ENCODE results near the gene QSER1. TPM values are rescaled to one million over a fixed set of nuclear protein-coding genes. Genes with fewer than 3 reads are reported as not detected.

Gene QSER1
- total and polyA plus RNA-seq, 10 of the 15 experiments (the other 5 are each of a cell fraction or from before 2014, with no cell fraction given) = 2.1 to 15.0 (median 9.4) TPM

DNA sequence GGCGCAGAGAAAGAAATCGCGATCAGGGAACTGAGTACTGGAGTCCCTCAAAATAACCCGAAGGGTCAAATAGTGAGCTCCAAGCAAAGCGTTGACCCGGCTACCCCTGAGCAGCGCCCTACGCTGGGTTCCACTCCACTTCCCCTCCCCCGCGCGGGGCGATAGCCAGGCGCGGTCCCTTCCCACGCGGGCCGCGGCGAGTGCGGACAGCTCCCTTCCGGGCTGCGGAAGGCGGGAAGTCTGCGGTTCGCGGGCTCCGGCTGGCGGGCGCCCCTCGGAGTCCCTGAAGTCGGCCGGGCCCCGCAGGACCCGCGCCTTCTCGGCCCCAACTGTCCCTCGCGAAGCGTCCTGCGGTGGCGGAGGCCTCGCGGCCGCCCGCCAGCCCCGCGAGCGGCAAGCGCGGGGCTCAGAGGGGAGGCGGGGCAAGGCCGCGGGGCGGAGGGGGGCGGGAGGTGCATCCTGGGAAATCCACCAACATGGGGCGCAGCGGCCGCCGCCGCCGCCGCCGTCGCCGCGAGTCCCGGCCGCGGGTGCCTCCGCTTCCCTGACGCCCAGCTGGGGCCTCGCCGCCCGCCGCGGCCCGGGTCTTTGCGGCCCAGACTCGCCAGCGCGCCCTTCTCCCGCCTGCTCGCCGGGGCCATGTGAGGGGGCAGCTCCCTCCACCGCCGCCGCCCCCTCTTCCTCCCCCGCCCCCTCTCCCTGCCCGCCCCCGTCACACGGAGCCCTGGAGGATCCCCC lies at the start of gene QSER1 (continued):
- no peak for TF ChIP-seq RCOR1 (conservative IDR thresholded peaks at IDR 0.05; ENCODE audit: low read depth, low read length)
- no peak for TF ChIP-seq SRF (IDR thresholded peaks at IDR 0.05; ENCODE audit: low read depth in 2 of 2, low read length in 2 of 2)
- no peak for TF ChIP-seq IRF4 (IDR thresholded peaks at IDR 0.05; ENCODE audit: low read depth, low read length)
- TF ChIP-seq ZNF384 (IDR thresholded peaks at IDR 0.05; ENCODE audit: borderline replicate concordance, low read depth, low read length) = no peak
- TF ChIP-seq POLR2AphosphoS2 (IDR thresholded peaks at IDR 0.05; ENCODE audit: low read depth, low read length) = no peak; the same call in 1 of the 2 replicates
- TF ChIP-seq, protein P1, sequence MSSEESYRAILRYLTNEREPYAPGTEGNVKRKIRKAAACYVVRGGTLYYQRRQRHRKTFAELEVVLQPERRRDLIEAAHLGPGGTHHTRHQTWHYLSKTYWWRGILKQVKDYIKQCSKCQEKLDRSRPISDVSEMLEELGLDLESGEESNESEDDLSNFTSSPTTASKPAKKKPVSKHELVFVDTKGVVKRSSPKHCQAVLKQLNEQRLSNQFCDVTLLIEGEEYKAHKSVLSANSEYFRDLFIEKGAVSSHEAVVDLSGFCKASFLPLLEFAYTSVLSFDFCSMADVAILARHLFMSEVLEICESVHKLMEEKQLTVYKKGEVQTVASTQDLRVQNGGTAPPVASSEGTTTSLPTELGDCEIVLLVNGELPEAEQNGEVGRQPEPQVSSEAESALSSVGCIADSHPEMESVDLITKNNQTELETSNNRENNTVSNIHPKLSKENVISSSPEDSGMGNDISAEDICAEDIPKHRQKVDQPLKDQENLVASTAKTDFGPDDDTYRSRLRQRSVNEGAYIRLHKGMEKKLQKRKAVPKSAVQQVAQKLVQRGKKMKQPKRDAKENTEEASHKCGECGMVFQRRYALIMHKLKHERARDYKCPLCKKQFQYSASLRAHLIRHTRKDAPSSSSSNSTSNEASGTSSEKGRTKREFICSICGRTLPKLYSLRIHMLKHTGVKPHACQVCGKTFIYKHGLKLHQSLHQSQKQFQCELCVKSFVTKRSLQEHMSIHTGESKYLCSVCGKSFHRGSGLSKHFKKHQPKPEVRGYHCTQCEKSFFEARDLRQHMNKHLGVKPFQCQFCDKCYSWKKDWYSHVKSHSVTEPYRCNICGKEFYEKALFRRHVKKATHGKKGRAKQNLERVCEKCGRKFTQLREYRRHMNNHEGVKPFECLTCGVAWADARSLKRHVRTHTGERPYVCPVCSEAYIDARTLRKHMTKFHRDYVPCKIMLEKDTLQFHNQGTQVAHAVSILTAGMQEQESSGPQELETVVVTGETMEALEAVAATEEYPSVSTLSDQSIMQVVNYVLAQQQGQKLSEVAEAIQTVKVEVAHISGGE (CRISPR knock-in tag; IDR thresholded peaks at IDR 0.05) = no peak
- peak; percentile 86 for TF ChIP-seq BACH1 (IDR thresholded peaks at IDR 0.05; ENCODE audit: borderline replicate concordance)
- TF ChIP-seq EZH2 (IDR thresholded peaks at IDR 0.05; ENCODE audit: borderline replicate concordance, control insufficient read depth, low read depth, low read length) = no peak
- peak; percentile 97 for TF ChIP-seq GATAD2B (conservative IDR thresholded peaks at IDR 0.05; ENCODE audit: low read depth)
- TF ChIP-seq RELA (IDR thresholded peaks at IDR 0.05; ENCODE audit: borderline replicate concordance, partially characterized antibody) = no peak
- TF ChIP-seq CBFB (IDR thresholded peaks at IDR 0.05; ENCODE audit: low read depth) = no peak
- no peak for TF ChIP-seq BMI1 (IDR thresholded peaks at IDR 0.05; ENCODE audit: borderline replicate concordance)
- TF ChIP-seq ZNF207 (IDR thresholded peaks at IDR 0.05; ENCODE audit: borderline replicate concordance) = 0 out of 2 replicates have a peak, but pooled peaks have one; percentile 52
- TF ChIP-seq, protein P2, sequence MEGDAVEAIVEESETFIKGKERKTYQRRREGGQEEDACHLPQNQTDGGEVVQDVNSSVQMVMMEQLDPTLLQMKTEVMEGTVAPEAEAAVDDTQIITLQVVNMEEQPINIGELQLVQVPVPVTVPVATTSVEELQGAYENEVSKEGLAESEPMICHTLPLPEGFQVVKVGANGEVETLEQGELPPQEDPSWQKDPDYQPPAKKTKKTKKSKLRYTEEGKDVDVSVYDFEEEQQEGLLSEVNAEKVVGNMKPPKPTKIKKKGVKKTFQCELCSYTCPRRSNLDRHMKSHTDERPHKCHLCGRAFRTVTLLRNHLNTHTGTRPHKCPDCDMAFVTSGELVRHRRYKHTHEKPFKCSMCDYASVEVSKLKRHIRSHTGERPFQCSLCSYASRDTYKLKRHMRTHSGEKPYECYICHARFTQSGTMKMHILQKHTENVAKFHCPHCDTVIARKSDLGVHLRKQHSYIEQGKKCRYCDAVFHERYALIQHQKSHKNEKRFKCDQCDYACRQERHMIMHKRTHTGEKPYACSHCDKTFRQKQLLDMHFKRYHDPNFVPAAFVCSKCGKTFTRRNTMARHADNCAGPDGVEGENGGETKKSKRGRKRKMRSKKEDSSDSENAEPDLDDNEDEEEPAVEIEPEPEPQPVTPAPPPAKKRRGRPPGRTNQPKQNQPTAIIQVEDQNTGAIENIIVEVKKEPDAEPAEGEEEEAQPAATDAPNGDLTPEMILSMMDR (IDR thresholded peaks at IDR 0.05 in 2 of 3, conservative IDR thresholded peaks at IDR 0.05 in 1 of 3; ENCODE audit: control insufficient read depth in 2 of 3, extremely low read depth in 1 of 3, insufficient read depth in 1 of 3, low read depth in 3 of 3, low read length in 3 of 3) = no peak
- TF ChIP-seq, protein P3, sequence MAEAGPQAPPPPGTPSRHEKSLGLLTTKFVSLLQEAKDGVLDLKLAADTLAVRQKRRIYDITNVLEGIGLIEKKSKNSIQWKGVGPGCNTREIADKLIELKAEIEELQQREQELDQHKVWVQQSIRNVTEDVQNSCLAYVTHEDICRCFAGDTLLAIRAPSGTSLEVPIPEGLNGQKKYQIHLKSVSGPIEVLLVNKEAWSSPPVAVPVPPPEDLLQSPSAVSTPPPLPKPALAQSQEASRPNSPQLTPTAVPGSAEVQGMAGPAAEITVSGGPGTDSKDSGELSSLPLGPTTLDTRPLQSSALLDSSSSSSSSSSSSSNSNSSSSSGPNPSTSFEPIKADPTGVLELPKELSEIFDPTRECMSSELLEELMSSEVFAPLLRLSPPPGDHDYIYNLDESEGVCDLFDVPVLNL (IDR thresholded peaks at IDR 0.05; ENCODE audit: low read depth, low read length) = no peak
- TF ChIP-seq JUND (IDR thresholded peaks at IDR 0.05; ENCODE audit: low read depth, low read length) = no peak
- no peak for TF ChIP-seq HCFC1 (IDR thresholded peaks at IDR 0.05; ENCODE audit: low read length)
- TF ChIP-seq ZNF274 (IDR thresholded peaks at IDR 0.05; ENCODE audit: insufficient read depth, insufficient read length) = no peak
- no peak for TF ChIP-seq ZBED1 (IDR thresholded peaks at IDR 0.05; ENCODE audit: borderline replicate concordance)
- TF ChIP-seq NFIC (IDR thresholded peaks at IDR 0.05; ENCODE audit: low read depth, low read length) = no peak
- TF ChIP-seq SMAD1 (IDR thresholded peaks at IDR 0.05; ENCODE audit: low read depth, partially characterized antibody) = no peak
- no peak for TF ChIP-seq SMC3 (IDR thresholded peaks at IDR 0.05; ENCODE audit: borderline replicate concordance, low read length)

All from GM12878 (cell line).